PC-9 (cell line): ENCODE results near the gene GAN. TPM values are rescaled to one million over a fixed set of nuclear protein-coding genes. Genes with fewer than 3 reads are reported as not detected.

Experiments used
- BruUV-seq: library from RNA; stranded (reverse); fragments of 400-500 nt; replicated peaks from 2 replicates; lab custom pipeline; 2021; lab: Mats Ljungman, UMichigan
- CTCF ChIA-PET: fragments of 300-600 bp; sonication (Branson Sonifier 250); formaldehyde crosslinking; loops from one replicate; lab custom pipeline; 2022; ENCODE audit warnings: antibody characterized with exemption; lab: Charles Lee
- POLR2A ChIA-PET: fragments of 300-600 bp; sonication (Branson Sonifier 250); formaldehyde crosslinking; loops from one replicate; lab custom pipeline; 2022; ENCODE audit warnings: antibody characterized with exemption; ENCODE audit not compliant: unreplicated experiment; lab: Charles Lee
- DNase-seq, 2 experiments: peaks; one replicate each; pipeline versions ENCODE4 v3.0.0 to v3.0.0-alpha.2; 2015 to 2022; ENCODE audit warnings: mixed read lengths in 1 of 2
- H2AFZ ChIP-seq: fragments of 200-600 bp; sonication (generic); 2 replicates; pipeline ENCODE4 v1.8.1; 2017; ENCODE audit warnings: antibody characterized with exemption
- H3F3A ChIP-seq: fragments of 200-600 bp; sonication (generic); 2 replicates; pipeline ENCODE4 v1.8.1; 2017; ENCODE audit warnings: antibody characterized with exemption, mild to moderate bottlenecking, low read depth; ENCODE audit not compliant: insufficient read depth
- H3K27ac ChIP-seq: fragments of 200-600 bp; sonication (generic); 2 replicates; pipeline ENCODE4 v1.6.1; 2016; ENCODE audit warnings: mixed run types
- H3K27me3 ChIP-seq: fragments of 200-600 bp; sonication (generic); 2 replicates; pipeline ENCODE4 v1.6.1; 2016; ENCODE audit warnings: low read depth, mixed run types; ENCODE audit not compliant: insufficient read depth
- H3K36me3 ChIP-seq: fragments of 200-600 bp; sonication (generic); 2 replicates; pipeline ENCODE4 v1.6.1; 2016; ENCODE audit warnings: low read depth, mixed run types
- H3K4me1 ChIP-seq: fragments of 200-600 bp; sonication (generic); replicated peaks from 2 replicates; pipeline ENCODE4 v1.6.1; 2016; ENCODE audit warnings: mixed run types; ENCODE audit not compliant: insufficient read depth
- H3K4me2 ChIP-seq: fragments of 200-600 bp; sonication (generic); 2 replicates; pipeline ENCODE4 v1.6.1; 2017; ENCODE audit warnings: mixed run types
- H3K4me3 ChIP-seq: fragments of 200-600 bp; sonication (generic); 2 replicates; pipeline ENCODE4 v1.6.1; 2016; ENCODE audit warnings: mixed run types
- H3K79me2 ChIP-seq: fragments of 200-600 bp; sonication (generic); 2 replicates; pipeline ENCODE4 v1.6.1; 2017; ENCODE audit warnings: low read depth, mixed run types
- H3K9me2 ChIP-seq: fragments of 200-600 bp; sonication (generic); 2 replicates; pipeline ENCODE4 v1.8.1; 2017; ENCODE audit warnings: mild to moderate bottlenecking; ENCODE audit not compliant: insufficient read depth
- H3K9me3 ChIP-seq: fragments of 200-600 bp; sonication (generic); 2 replicates; pipeline ENCODE4 v1.8.1; 2016; ENCODE audit warnings: low read depth; ENCODE audit not compliant: insufficient read depth
- H4K20me1 ChIP-seq: fragments of 200-600 bp; sonication (generic); 2 replicates; pipeline ENCODE4 v1.8.1; 2017; ENCODE audit not compliant: insufficient read depth
- CTCF ChIP-seq: fragments of 200-600 bp; sonication (generic); conservative IDR thresholded peaks from 2 replicates; pipeline ENCODE4 v1.6.1; 2017; ENCODE audit warnings: mixed run types, antibody characterized with exemption, mild to moderate bottlenecking, moderate library complexity
- EZH2 ChIP-seq: fragments of 200-600 bp; sonication (generic); IDR thresholded peaks from 2 replicates; pipeline ENCODE4 v1.8.0; 2017; ENCODE audit warnings: antibody characterized with exemption, low read depth
- intact Hi-C: fragments of 100-400 bp; cut with micrococcal nuclease; formaldehyde crosslinking; loops from one replicate; pipeline ENCODE4 v1.10.0; 2022; ENCODE audit not compliant: unreplicated experiment
- total RNA-seq: library from RNA; stranded (reverse); gene quantifications from 2 replicates; pipeline ENCODE4 v1.2.3, GENCODE V29; 2021

Gene GAN
- total RNA-seq, 1 experiment from 2014 or later = 11.9 TPM

- no peaks in the 10 kb centered on the region for H3K9me2 ChIP-seq
- CTCF ChIA-PET = no interaction called here
- no peak overlapping the region for H2AFZ ChIP-seq
- peaks cover 16% of the 10 kb centered on the region for H3F3A ChIP-seq
- POLR2A ChIA-PET = no interaction called here
- no peak overlapping the region for H3K4me2 ChIP-seq
- no TSS peak for BruUV-seq
- H3K36me3 ChIP-seq = no peaks in the 10 kb centered on the region
- intact Hi-C loops = no loop called here
- no peaks in the 10 kb centered on the region for H3K27me3 ChIP-seq
- H3K27ac ChIP-seq = no peak overlapping the region
- no peaks in the 10 kb centered on the region for H4K20me1 ChIP-seq
- H3K4me3 ChIP-seq = no peak overlapping the region
- H3K4me1 ChIP-seq = peaks cover 36% of the 10 kb centered on the region
- H3K79me2 ChIP-seq = 0 out of 2 replicates have a peak, but pooled peaks cover 6% of the 10 kb centered on the region
- DNase-seq = no peak
- TF ChIP-seq CTCF (no peak), EZH2 (no peak)
- no peaks in the 10 kb centered on the region for H3K9me3 ChIP-seq
Measured at GRCh38 chr16:81408409-81408950, 93.7 kb downstream of the GAN start.

- no peak overlapping the region for H3K4me2 ChIP-seq
- intact Hi-C loops = no loop called here
- no peak for DNase-seq
- no peak for TF ChIP-seq EZH2
- TF ChIP-seq CTCF = no peak
- CTCF ChIA-PET = no interaction called here
- POLR2A ChIA-PET = interaction anchor here (0.6 kb wide), 1 partner anchor 192 kb away, joined by 5 read pairs; no protein-coding TSS in a partner anchor
- H3K4me1 ChIP-seq = peaks cover 31% of the 10 kb centered on the region
- no peaks in the 10 kb centered on the region for H3K9me3 ChIP-seq
- no TSS peak for BruUV-seq
- no peak overlapping the region for H3K27ac ChIP-seq
- no peak overlapping the region for H2AFZ ChIP-seq
- H3K4me3 ChIP-seq = no peak overlapping the region
- no peaks in the 10 kb centered on the region for H3K9me2 ChIP-seq
- H3K79me2 ChIP-seq = 0 out of 2 replicates have a peak, but pooled peaks cover 4% of the 10 kb centered on the region
- peaks cover 13% of the 10 kb centered on the region for H3F3A ChIP-seq
- H3K27me3 ChIP-seq = no peaks in the 10 kb centered on the region
- H3K36me3 ChIP-seq = no peaks in the 10 kb centered on the region
- H4K20me1 ChIP-seq = no peaks in the 10 kb centered on the region
Measured at GRCh38 chr16:81409016-81409556, 94.3 kb downstream of the GAN start.

GRCh38 chr16:81410643-81411293 lies 96.0 kb downstream of the GAN start:
- intact Hi-C loops = no loop called here
- peaks cover 5% of the 10 kb centered on the region for H3F3A ChIP-seq
- H3K4me1 ChIP-seq = peaks cover 15% of the 10 kb centered on the region
- no peak overlapping the region for H3K4me2 ChIP-seq
- DNase-seq = no peak
- no peaks in the 10 kb centered on the region for H3K36me3 ChIP-seq
- H3K27me3 ChIP-seq = no peaks in the 10 kb centered on the region
- POLR2A ChIA-PET = no interaction called here
- no TSS peak for BruUV-seq
- CTCF ChIA-PET = interaction anchor here (0.6 kb wide), 1 partner anchor 15 kb away, joined by 3 read pairs; no protein-coding TSS in a partner anchor
- H2AFZ ChIP-seq = no peak overlapping the region
- TF ChIP-seq EZH2 (no peak), CTCF (no peak)
- H3K9me2 ChIP-seq = no peaks in the 10 kb centered on the region
- no peaks in the 10 kb centered on the region for H3K9me3 ChIP-seq
- H3K4me3 ChIP-seq = no peak overlapping the region
- H3K27ac ChIP-seq = no peak overlapping the region
- no peaks in the 10 kb centered on the region for H4K20me1 ChIP-seq
- no peaks in the 10 kb centered on the region for H3K79me2 ChIP-seq
